T-helper 2 cell treated with Interferon-gamma antibody and Interleukin-4, amounts not matched to agents 100 ng/mL and 5 ng/mL, for 36 hours (primary cell): ENCODE results near the gene ATP2C1. TPM values are rescaled to one million over a fixed set of nuclear protein-coding genes. Genes with fewer than 3 reads are reported as not detected.

Experiments
- intact Hi-C: fragments of 100-400 bp; cut with micrococcal nuclease; formaldehyde crosslinking; loops from one replicate; pipeline ENCODE4 v1.15.1; 2023
- total RNA-seq: library from RNA; stranded (reverse); gene quantifications from 2 replicates; pipeline ENCODE4 v1.2.3, GENCODE V29; 2022

The ATP2C1 gene
- total RNA-seq, 1 donor from 2014 or later = 59.9 TPM

DNA sequence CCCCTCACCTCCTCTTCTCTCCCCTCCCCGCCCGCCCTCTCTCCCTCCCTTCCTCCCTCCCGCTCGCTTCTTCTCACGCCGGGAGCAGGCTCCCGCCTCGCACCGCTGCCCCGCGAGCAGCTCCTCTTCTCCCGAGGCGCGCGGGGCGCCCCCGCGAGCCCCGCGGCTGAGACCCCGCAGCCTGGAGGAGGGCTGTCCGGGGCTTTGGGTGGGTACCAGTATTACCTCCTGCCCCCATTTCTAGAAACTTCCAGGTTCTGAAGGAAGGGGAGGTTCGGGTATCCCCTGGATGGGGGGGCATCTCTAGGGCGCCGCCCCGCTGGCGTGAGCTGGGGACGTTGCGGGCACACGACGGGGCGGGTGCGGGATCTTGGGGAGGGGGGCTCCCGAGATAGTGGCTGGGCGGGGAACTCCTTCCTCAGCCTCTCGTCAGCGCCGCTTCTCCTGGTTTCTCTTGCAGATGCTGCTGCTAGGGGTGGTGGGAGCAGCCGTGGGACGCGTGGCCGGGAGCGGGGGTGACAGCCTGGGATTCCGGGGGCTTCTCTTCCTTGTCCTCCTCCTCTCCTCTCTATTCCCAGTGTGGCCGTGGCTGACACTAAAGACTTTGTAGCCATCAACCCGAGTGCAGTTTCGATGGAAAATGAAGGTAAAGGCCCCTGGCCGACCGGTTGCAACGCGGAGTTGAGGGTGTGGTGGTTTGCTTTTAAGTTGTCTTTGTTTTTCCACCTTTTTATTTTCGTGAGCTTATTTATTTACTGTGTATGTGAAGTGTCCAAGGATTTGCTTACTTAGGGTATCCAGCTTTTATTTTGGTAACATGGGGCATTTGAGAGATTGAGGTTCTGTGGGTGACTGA is 474 bp downstream of the ATP2C1 start:
- intact Hi-C loops = loop anchor here (5.0 kb wide), 3 partner anchors 488 to 1138 kb away; partner anchors contain the start of gene NUDT16

DNA sequence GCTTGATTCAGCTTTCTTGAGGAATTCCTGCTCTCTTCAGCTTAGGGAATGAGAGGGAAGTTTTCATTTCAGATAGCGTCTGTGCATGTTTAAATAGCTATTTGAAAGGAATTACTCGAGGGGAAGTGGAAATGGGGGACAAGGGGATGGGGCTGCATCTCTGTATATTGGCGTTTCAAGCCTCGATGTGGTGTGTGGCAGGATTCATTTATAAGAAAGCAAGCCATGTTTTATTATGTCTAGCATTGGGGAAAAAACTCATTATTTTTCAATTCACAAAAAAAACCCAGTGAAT is 1.0 kb downstream of the ATP2C1 start:
- intact Hi-C loops = loop anchor here (5.0 kb wide), 3 partner anchors 487 to 1137 kb away; partner anchors contain the start of gene NUDT16

- intact Hi-C loops = no loop called here
Measured at GRCh38 chr3:130895690-130896488, 2.0 kb downstream of the ATP2C1 start.

GRCh38 chr3:130897316-130897715 is 3.4 kb downstream of the ATP2C1 start:
- intact Hi-C loops = no loop called here

DNA sequence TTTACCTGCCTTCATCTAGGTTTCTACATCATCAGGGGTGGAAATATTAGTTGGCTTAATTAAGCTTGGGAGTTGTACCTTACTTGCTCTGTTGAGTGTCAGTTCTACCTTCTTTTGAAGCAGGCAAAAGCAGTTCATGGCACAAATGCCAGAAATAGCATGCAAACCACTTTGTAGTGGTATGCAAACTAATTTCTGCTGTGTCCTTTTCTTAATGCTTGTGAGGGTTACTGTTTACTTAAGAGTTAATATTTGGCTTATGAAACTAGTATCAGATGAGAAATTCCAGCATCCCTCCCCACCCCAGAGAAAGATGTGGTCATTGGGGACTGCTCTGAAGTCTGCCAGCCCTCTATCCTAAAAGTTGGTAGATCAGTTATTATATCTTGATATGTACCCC is 7.1 kb downstream of the ATP2C1 start:
- intact Hi-C loops = no loop called here

DNA sequence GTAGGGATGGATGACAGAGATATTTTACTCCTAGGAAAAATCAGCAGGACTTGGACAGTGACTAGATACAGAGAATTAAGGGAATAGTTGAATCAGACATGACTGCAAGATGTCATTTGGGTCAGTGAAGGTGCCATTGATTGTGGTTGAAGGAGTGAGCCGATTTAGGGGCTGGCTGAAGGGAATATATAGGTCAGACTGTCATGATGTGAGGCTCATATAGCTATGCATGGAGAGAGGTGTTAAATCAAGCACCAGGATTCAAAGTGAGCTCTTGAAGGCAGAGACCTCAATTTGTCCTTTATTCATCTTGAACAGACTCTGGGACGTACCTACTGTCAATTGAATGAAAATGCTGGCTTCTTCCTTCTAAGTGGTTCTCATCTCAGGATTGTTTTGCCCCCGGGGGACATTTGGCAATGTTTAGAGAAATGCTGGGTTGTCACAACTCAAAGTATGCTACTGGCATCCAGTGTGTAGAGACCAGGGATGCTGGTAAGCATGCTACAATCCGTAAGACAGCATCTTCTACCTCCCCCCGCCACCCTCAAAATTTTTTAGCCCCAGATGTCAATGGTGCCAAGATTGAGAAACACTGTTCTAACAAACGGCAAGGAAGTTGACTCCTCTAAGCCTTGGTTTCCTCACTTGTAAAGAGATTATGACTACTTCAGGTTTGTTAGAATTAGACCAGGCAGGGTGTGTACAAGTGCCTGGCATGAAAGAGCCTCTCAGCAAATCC is 7.8 kb downstream of the ATP2C1 start:
- intact Hi-C loops = no loop called here

- intact Hi-C loops = no loop called here
Measured at GRCh38 chr3:130903412-130903908, 9.6 kb downstream of the ATP2C1 start.

DNA sequence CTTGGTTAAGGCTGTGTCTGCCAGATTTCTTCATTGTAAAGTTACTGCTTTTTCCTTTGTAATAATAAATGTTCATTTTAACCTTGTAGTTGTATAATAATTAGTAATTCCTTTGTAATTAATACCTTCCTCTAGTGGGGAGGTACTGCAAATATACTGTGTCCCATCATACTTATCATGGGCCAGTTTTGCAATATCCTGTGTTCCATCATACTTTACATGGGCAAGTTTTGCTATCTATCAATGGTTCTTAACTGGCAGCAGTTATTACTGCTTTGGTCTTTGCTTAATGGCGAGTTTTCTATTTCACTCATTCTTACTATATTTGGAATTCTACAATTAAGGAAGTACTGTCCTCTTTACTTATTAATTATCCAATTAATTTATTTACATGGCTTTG is 10.6 kb downstream of the ATP2C1 start:
- intact Hi-C loops = no loop called here

- intact Hi-C loops = no loop called here
Measured at GRCh38 chr3:130905551-130905950, 11.7 kb downstream of the ATP2C1 start.

GRCh38 chr3:130906374-130906995 is 12.6 kb downstream of the ATP2C1 start:
- intact Hi-C loops = no loop called here

GRCh38 chr3:130907500-130907899 is 13.6 kb downstream of the ATP2C1 start:
- intact Hi-C loops = no loop called here

DNA sequence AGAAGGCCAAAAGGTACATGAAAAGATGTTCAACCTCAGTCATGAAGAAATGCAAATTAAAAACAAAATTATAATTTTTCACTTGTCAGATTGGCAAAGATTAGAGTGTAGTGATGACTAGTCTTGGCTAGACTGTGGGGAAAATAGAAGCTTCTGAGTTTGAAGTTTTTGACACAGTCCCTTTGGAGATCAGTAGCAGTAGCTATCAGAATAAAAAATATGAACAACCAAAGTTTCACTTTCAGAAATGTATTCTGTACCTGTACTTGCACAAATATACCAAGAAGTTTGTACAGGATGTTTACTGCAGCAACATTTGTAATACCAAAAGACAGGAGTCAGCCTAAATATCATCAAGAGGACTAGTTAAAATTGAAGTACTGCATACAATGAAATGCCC is 14.1 kb downstream of the ATP2C1 start:
- intact Hi-C loops = loop anchor here (1.0 kb wide), 1 partner anchor 15 kb away; no protein-coding TSS in a partner anchor

DNA sequence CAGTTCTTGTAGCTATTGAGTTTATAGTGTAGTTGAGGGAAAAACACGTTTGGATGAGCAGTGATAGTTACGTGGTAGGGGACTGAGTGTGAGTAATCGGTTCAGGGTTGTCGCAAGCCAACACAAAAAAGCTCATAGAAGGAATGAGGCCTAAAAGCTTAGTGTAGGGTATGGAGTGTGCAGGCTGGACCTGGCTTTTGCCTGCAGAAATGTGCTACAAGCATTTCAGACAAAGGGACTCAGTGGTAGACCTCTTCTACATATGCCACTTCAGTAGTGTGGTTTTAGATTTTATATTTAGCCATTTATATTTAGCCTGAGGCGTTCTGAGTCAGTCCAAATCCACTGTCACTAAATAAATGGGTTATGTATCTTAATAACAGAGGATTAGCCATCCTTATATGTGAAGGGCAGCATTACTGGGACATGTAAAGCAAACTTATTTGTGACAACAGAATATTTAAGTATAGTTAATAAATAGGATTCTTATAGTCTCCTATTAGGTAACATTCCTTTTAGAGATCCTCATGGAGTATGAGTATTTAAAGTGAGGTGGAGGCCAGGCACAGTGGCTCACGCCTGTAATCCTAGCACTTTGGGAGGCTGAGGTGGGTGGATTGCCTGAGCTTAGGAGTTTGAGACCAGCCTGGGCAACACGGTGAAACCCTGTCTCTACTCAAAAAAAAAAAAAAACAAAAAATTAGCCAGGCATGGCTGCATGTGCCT is 21.8 kb downstream of the ATP2C1 start:
- intact Hi-C loops = no loop called here

DNA sequence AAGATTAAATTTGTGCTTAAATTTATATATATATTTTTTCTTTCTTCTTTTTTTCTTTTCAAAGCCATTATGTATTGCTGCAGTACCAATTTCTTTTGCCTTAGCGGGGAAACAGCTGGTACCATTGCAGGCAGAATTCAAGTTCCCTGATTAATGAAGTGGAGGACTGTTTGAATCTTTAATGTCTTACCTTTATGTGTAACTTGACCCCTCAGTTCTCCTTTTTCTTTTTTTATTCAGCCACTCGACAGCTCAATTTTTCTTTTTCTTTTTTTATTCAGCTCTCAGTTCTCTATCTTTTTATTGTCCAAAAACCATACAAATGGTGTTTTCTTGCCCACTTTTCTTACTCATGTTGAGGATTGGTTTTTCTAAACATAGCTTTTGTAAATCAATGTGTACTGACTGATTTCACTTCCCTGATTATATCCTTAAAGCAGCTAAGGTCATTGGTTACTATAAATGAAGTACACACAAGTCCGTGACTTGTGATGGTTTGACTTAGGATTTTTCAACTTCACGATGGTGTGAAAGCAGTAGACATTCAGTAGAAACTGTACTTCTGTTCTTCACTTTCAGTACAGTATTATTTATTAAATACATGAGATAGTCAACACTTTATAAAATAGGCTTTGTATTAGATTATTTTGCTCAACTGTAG is 22.8 kb downstream of the ATP2C1 start:
- intact Hi-C loops = no loop called here

DNA sequence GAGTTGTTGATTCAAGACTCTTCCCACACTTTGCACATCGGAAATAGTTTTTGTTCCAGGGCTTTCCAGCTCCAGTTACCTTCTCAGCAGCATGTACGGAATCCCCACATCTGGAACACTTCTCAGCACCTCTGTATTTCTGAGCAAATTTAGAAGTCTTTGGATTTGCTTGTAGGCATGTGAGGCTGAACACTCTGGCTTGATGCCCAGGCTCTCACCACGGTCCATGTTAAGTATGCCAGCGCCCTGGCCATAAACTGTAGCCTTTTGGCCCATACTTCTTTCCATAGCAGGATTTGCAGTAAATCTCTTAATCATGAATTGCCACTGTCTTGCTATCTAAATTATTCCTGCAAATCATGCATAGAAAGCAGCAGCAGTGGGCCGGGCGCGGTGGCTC is 24.4 kb downstream of the ATP2C1 start:
- intact Hi-C loops = no loop called here

DNA sequence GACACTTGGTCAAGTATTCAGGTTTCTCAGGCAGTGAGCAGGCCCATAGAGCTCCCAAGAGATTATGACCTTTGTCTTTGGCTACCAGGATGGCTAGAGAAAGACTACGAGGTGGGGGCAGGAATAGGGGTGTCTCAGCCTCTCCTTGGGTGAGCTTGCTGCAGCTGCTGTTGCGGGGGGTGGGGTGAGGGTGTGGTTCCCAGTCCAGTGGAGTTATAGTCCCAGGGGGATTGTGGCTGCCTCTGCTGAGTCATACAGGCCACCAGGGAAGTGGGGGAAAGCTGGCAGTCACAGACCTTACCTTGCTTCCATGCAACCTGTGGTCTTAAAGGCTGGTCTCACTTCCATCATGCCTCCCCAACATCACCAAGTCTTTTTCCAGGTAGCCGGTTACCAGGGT is 31.7 kb downstream of the ATP2C1 start:
- intact Hi-C loops = no loop called here

DNA sequence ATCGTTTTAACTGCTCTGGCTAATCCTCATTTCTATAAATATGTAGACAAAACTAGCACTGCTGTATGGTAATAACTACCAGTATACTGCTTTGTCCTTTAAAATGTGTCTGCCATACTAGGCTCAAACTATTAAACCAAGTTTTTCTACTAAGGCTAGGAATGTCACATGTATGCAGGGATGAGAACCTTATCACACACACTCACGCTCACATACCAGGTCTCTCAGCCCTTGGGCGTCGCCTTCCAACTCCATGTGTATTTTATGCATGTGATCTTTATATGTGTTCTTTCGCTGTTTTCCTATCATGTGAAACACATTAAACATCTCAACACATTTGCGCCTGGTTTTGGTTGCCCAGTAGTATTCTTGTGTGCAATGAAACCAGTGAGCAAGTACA is 32.6 kb downstream of the ATP2C1 start:
- intact Hi-C loops = no loop called here

GRCh38 chr3:130929804-130930203 is 35.9 kb downstream of the ATP2C1 start:
- intact Hi-C loops = no loop called here

- intact Hi-C loops = no loop called here
Measured at GRCh38 chr3:130932979-130933378, 39.1 kb downstream of the ATP2C1 start.

GRCh38 chr3:130933801-130934345 is 40.0 kb downstream of the ATP2C1 start:
- intact Hi-C loops = no loop called here
